Mesothelial cell of epicardium (in vitro differentiated cells): ENCODE results near the gene ERRFI1. TPM values are rescaled to one million over a fixed set of nuclear protein-coding genes. Genes with fewer than 3 reads are reported as not detected.

Experiments used
- DNase-seq, 2 experiments: peaks; one replicate each; pipeline ENCODE4 v3.0.0; 2021; ENCODE audit warnings: low spot score in 2 of 2; ENCODE audit not compliant: unreplicated experiment in 2 of 2
- H3K27ac Mint-ChIP-seq: 2 replicates; pipeline ENCODE4 v1.8.0; 2021; ENCODE audit warnings: mixed read lengths
- H3K27me3 Mint-ChIP-seq: 2 replicates; pipeline ENCODE4 v1.8.0; 2021; ENCODE audit warnings: low read depth, mixed read lengths
- H3K36me3 Mint-ChIP-seq: 2 replicates; pipeline ENCODE4 v1.8.0; 2021; ENCODE audit warnings: mixed read lengths
- H3K4me1 Mint-ChIP-seq: 2 replicates; pipeline ENCODE4 v1.8.0; 2021; ENCODE audit warnings: mixed read lengths
- H3K4me3 Mint-ChIP-seq: 2 replicates; pipeline ENCODE4 v1.8.0; 2021; ENCODE audit warnings: mild to moderate bottlenecking, moderate library complexity, mixed read lengths
- H3K9me3 Mint-ChIP-seq: 2 replicates; pipeline ENCODE4 v1.8.0; 2021; ENCODE audit warnings: mixed read lengths
- total RNA-seq: library from RNA; stranded (reverse); gene quantifications from 3 replicates; pipeline ENCODE4 v1.2.1, GENCODE V29; 2021
- TF ChIP-seq, protein P1 (sequence below): fragments of 200-600 bp; sonication (generic); IDR thresholded peaks from one replicate; pipeline ENCODE4 v1.5.0; 2021; ENCODE audit warnings: antibody characterized with exemption; ENCODE audit not compliant: unreplicated experiment

Gene ERRFI1
- total RNA-seq, 1 donor from 2014 or later: 134 TPM

DNA sequence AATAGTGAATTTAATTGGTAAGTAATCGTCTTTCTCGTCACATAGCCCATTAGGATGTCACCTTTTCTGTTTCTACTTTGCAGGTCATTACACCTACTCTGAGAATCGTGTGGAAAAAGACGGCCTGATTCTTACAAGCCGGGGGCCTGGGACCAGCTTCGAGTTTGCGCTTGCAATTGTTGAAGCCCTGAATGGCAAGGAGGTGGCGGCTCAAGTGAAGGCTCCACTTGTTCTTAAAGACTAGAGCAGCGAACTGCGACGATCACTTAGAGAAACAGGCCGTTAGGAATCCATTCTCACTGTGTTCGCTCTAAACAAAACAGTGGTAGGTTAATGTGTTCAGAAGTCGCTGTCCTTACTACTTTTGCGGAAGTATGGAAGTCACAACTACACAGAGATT lies 41.3 kb downstream of the ERRFI1 start:
- peaks cover 29% of the 10 kb centered on the region for H3K36me3 Mint-ChIP-seq
- no peak for DNase-seq
- no peaks in the 10 kb centered on the region for H3K9me3 Mint-ChIP-seq
- H3K27ac Mint-ChIP-seq: no peak overlapping the region
- H3K4me1 Mint-ChIP-seq: peaks cover 5% of the 10 kb centered on the region
- no peaks in the 10 kb centered on the region for H3K27me3 Mint-ChIP-seq
- H3K4me3 Mint-ChIP-seq: no peak overlapping the region
- TF ChIP-seq, protein P1, sequence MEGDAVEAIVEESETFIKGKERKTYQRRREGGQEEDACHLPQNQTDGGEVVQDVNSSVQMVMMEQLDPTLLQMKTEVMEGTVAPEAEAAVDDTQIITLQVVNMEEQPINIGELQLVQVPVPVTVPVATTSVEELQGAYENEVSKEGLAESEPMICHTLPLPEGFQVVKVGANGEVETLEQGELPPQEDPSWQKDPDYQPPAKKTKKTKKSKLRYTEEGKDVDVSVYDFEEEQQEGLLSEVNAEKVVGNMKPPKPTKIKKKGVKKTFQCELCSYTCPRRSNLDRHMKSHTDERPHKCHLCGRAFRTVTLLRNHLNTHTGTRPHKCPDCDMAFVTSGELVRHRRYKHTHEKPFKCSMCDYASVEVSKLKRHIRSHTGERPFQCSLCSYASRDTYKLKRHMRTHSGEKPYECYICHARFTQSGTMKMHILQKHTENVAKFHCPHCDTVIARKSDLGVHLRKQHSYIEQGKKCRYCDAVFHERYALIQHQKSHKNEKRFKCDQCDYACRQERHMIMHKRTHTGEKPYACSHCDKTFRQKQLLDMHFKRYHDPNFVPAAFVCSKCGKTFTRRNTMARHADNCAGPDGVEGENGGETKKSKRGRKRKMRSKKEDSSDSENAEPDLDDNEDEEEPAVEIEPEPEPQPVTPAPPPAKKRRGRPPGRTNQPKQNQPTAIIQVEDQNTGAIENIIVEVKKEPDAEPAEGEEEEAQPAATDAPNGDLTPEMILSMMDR: no peak

DNA sequence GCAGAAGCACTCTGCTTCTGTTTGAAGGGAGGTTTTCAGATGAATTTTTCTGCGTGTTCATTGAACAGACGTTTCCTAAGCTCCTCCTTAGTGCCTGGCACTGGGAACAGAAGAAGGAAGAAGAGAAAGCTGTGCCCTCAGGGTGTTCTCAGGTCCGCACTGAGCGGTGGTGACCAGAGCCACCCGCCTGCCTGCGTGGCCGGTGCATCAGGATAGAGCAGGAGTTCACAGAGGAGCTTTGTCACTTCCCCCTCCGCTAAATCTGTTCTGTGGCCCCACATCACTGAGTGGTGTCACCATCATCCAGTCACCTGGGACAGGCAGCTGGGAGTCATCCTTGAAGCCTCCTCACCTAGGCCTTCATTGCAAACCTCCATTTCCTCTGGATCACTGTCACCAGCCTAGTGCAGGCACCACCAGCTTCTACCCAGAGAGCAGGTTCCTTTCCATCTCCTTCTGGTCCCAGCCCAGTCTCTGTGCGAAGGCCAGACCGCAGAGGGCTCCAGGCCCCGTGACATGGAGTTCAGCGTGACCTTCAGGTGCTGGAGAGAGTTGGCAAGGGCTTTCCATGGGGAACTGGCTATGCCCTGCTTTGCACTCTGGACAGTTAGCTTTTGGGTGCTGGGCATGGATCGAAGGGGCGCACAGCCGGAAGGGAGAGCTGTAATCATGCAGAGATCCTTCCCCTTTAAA lies 42.9 kb downstream of the ERRFI1 start:
- no peaks in the 10 kb centered on the region for H3K27me3 Mint-ChIP-seq
- H3K36me3 Mint-ChIP-seq: peaks cover 36% of the 10 kb centered on the region
- no peak overlapping the region for H3K27ac Mint-ChIP-seq
- no peaks in the 10 kb centered on the region for H3K9me3 Mint-ChIP-seq
- no peak for DNase-seq
- TF ChIP-seq, protein P1: no peak
- H3K4me1 Mint-ChIP-seq: peaks cover 5% of the 10 kb centered on the region
- no peak overlapping the region for H3K4me3 Mint-ChIP-seq

DNA sequence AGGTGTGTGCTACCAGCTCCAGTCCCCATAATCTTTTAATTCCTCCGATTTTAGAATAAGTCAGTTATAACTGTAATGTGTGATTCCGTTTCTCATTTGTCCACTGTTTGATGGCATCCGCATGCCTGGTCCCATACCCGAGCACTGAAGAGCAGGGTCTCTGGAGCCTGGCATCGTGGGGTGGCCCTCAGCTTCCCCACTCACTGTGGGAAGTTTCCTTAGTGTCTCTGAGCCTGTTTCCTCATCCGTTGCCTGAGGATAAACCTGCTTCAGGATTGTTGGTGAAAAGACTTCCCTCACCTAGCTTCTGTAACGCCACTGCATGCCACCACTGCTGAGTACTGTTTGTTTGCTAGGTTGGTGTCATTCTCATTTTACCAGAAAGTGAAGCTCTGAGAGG lies 45.1 kb downstream of the ERRFI1 start:
- no peaks in the 10 kb centered on the region for H3K9me3 Mint-ChIP-seq
- H3K36me3 Mint-ChIP-seq: peaks cover 35% of the 10 kb centered on the region
- H3K4me1 Mint-ChIP-seq: peaks cover 5% of the 10 kb centered on the region
- no peak overlapping the region for H3K27ac Mint-ChIP-seq
- TF ChIP-seq, protein P1: no peak
- H3K4me3 Mint-ChIP-seq: no peak overlapping the region
- no peaks in the 10 kb centered on the region for H3K27me3 Mint-ChIP-seq
- no peak for DNase-seq

DNA sequence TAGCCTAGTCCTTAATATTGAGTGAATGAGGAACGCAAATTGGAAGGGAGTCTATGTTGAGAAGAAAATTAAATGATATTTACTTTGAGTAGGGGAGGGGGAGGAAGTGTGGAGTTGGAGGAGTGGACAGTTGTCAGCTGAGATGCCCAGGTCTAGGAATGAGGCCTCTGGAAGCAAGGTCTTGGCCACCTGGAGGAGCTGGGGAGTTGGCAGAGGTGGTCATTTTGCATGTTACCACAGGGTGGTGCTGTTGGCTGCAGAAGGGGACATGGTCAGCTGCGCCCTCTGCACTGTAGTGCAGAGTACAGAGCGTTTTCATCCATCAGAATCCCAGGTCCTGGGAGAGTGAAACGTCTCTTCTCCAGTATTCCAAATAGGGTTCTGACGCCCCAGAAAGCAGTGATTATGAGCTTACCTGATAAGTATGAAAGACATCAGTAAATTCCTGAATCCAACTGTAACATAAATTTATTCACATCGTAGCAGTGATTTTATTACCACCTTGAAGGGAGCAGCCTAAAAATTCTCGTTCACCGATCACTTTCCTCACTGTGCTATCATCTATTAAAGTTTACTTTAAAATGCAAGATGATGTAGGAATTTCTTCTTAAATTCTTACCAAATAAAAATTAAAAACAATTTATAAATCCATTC lies 50.8 kb downstream of the ERRFI1 start:
- no peaks in the 10 kb centered on the region for H3K4me1 Mint-ChIP-seq
- DNase-seq: peak; percentile 27 to 73
- H3K9me3 Mint-ChIP-seq: no peaks in the 10 kb centered on the region
- no peaks in the 10 kb centered on the region for H3K27me3 Mint-ChIP-seq
- H3K36me3 Mint-ChIP-seq: peaks cover 37% of the 10 kb centered on the region
- H3K27ac Mint-ChIP-seq: peak overlapping the region; percentile 23
- TF ChIP-seq, protein P1: peak; percentile 64
- no peak overlapping the region for H3K4me3 Mint-ChIP-seq

DNA sequence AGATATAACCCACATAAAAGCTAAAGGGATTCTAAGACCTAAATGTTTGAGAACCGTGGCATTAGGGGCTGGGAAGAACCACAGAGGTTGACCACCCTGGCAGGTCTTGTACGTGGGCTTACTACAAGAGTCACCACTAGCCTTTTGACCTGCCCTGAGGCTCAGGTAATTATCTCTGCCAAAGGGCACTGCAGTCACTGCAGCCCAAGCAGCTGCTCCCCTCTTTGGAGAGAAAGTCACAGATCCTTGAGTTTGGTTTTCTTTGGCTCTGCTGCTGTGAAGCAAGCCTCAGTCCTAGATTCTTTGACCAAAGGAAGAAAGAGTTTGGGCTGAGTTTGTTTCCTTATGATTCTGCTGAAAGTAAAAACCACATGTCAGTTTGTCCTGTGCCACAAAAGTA lies 53.0 kb downstream of the ERRFI1 start:
- Mint-ChIP-seq H3K27ac (no peak overlapping the region), H3K4me3 (no peak overlapping the region), H3K9me3 (no peaks in the 10 kb centered on the region), H3K27me3 (no peaks in the 10 kb centered on the region), H3K4me1 (no peaks in the 10 kb centered on the region), H3K36me3 (peaks cover 39% of the 10 kb centered on the region)
- DNase-seq: no peak
- TF ChIP-seq, protein P1: no peak
